Prostate gland (tissue), 2 donors: ENCODE measurements around the gene ADAM15. TPM values are rescaled to one million over a fixed set of nuclear protein-coding genes. Genes with fewer than 3 reads are reported as not detected.

Experiments
- DNase-seq: peaks from one replicate; pipeline ENCODE4 v3.0.0-alpha.2; 2019; ENCODE audit warnings: low spot score
- H3K27ac ChIP-seq, 2 donors: fragments of 200-600 bp; sonication (generic); 2 replicates each; pipeline ENCODE4 v1.5.1; 2017 to 2019
- H3K27me3 ChIP-seq: fragments of 200-600 bp; sonication (generic); replicated peaks from 2 replicates; pipeline ENCODE4 v1.5.1; 2019; ENCODE audit not compliant: insufficient read depth
- H3K36me3 ChIP-seq, 2 donors: fragments of 200-600 bp; sonication (generic); 1 replicate in 1 of 2; 2 replicates in 1 of 2; pipeline versions ENCODE4 v1.5.1 to v1.8.1; 2017 to 2019
- H3K4me1 ChIP-seq: fragments of 200-600 bp; sonication (generic); replicated peaks from 2 replicates; pipeline ENCODE4 v1.5.1; 2019
- H3K4me3 ChIP-seq, 2 donors: fragments of 200-600 bp; sonication (generic); 2 replicates each; pipeline ENCODE4 v1.5.1; 2017 to 2019
- H3K9me3 ChIP-seq: fragments of 200-600 bp; sonication (generic); 2 replicates; pipeline ENCODE4 v1.5.1; 2017
- CTCF ChIP-seq, 4 experiments: fragments of 200-600 bp in 2 of 4; fragments of 450-650 bp in 2 of 4; sonication (generic) in 2 of 4; IDR thresholded peaks; 1 replicate in 3 of 4; 2 replicates in 1 of 4; pipeline ENCODE4 v1.5.1; 2016 to 2019; ENCODE audit warnings: antibody characterized with exemption in 4 of 4, mild to moderate bottlenecking in 2 of 4, moderate library complexity in 2 of 4
- POLR2A ChIP-seq: fragments of 450-650 bp; IDR thresholded peaks from one replicate; pipeline ENCODE4 v1.6.1; 2016; ENCODE audit warnings: antibody characterized with exemption, mild to moderate bottlenecking
- POLR2AphosphoS5 ChIP-seq: sonication (generic); formaldehyde crosslinking; IDR thresholded peaks from one replicate; pipeline ENCODE4 v1.6.1; 2017; ENCODE audit warnings: antibody characterized with exemption
- WGBS: methylation state at CpG from one replicate; pipeline ENCODE4 v1.1.5; 2018; 5-methylcytosine and 5-hydroxymethylcytosine counted together
- intact Hi-C: fragments of 100-400 bp; cut with DNase I; formaldehyde crosslinking; loops from one replicate; pipeline ENCODE4 v1.14.2; 2022
- total RNA-seq, 2 donors: library from RNA; depleted of rRNA; stranded (reverse); fragments of >200 nt; gene quantifications; one replicate each; pipeline ENCODE4 v1.1.0, GENCODE V29; 2016

The ADAM15 gene
- total RNA-seq = 100 to 1,000 TPM in 1 of 2 donors, 10 to 100 TPM in 1; 72.5 to 138 TPM

GRCh38 chr1:155050560-155051341, at the start of gene ADAM15:
Gene ADAM15, plus strand, starts transcription at chr1:155051316. Its CDS starts 71 bp downstream, at chr1:155051387.
- H3K27me3 ChIP-seq = no peaks in the 10 kb centered on the region
- peaks cover 19% of the 10 kb centered on the region for H3K4me1 ChIP-seq
- WGBS = under 1% methylated on average over 58 of the region's 99 CpGs
- no peaks in the 10 kb centered on the region for H3K9me3 ChIP-seq
- intact Hi-C loops = loop anchor here (2.0 to 5.0 kb wide), 2 partner anchors 34 to 88 kb away; partner anchors contain the start of gene PYGO2
- no peaks in the 10 kb centered on the region for H3K36me3 ChIP-seq
- DNase-seq = peak; percentile 77
- H3K4me3 ChIP-seq = peak within 1 kb of the TSS; percentile 71 to 74
- peak within 1 kb of the TSS; percentile 92 to 93 for H3K27ac ChIP-seq
- TF ChIP-seq POLR2A (peak; percentile 17), CTCF (IDR thresholded peaks at IDR 0.05) (peak; percentile 83 to 96 (median 90)), POLR2AphosphoS5 (peak; percentile 41)

- intact Hi-C loops = loop anchor here (2.0 kb wide), 1 partner anchor 27 kb away; the partner anchor contains the start of gene CKS1B
- no peak for TF ChIP-seq POLR2AphosphoS5
- TF ChIP-seq POLR2A = no peak
- TF ChIP-seq CTCF (IDR thresholded peaks at IDR 0.05) = no peak
- Histone ChIP-seq H3K9me3 (no peaks in the 10 kb centered on the region), H3K36me3 (no peaks in the 10 kb centered on the region), H3K27ac (peak overlapping the region; percentile 100), H3K4me1 (peaks cover 18% of the 10 kb centered on the region), H3K4me3 (peak overlapping the region; percentile 68 to 97), H3K27me3 (no peaks in the 10 kb centered on the region)
- WGBS = 0% methylated on average over 11 of the region's 11 CpGs
- DNase-seq = no peak
These were observed 49.8 kb upstream of the ADAM15 start for GRCh38 chr1:155001425-155001674.

- intact Hi-C loops = loop anchor here (2.0 kb wide), 1 partner anchor 27 kb away; the partner anchor contains the start of gene CKS1B
These were observed 49.2 kb upstream of the ADAM15 start for GRCh38 chr1:155001675-155002463.

GRCh38 chr1:155002464-155003226, 48.5 kb upstream of the ADAM15 start, which contains the start of gene ZBTB7B:
Gene ZBTB7B, plus strand, starts transcription at chr1:155002802. Its CDS starts 11,859 bp downstream, at chr1:155014661.
- TF ChIP-seq CTCF (IDR thresholded peaks at IDR 0.05) = peak in 2 of 4 experiments; percentile 8 to 12
- TF ChIP-seq POLR2AphosphoS5 = no peak
- TF ChIP-seq POLR2A = peak; percentile 69
- peak within 1 kb of the TSS; percentile 100 for H3K27ac ChIP-seq
- WGBS = under 1% methylated on average over 35 of the region's 35 CpGs
- peak within 1 kb of the TSS; percentile 68 to 97 for H3K4me3 ChIP-seq
- intact Hi-C loops = no loop called here
- H3K4me1 ChIP-seq = peaks cover 30% of the 10 kb centered on the region
- H3K27me3 ChIP-seq = no peaks in the 10 kb centered on the region
- H3K36me3 ChIP-seq = no peaks in the 10 kb centered on the region
- peak; percentile 49 for DNase-seq
- no peaks in the 10 kb centered on the region for H3K9me3 ChIP-seq

More at GRCh38 chr1:155001675-155002463, 49.2 kb upstream of the ADAM15 start:
- TF ChIP-seq CTCF (IDR thresholded peaks at IDR 0.05) = peak in 3 of 4 experiments; percentile 43 to 60 (median 48)
- TF ChIP-seq POLR2A = peak; percentile 75
- peak; percentile 91 for TF ChIP-seq POLR2AphosphoS5
- Histone ChIP-seq H3K27me3 (no peaks in the 10 kb centered on the region), H3K27ac (peak overlapping the region; percentile 100), H3K4me3 (peak overlapping the region; percentile 68 to 97), H3K36me3 (no peaks in the 10 kb centered on the region), H3K4me1 (peaks cover 23% of the 10 kb centered on the region), H3K9me3 (no peaks in the 10 kb centered on the region)
- DNase-seq = peak; percentile 100
- 1% methylated on average over 23 of the region's 38 CpGs for WGBS
